Hepatocyte (in vitro differentiated cells): ENCODE data around the gene ACTRT3.

Experiments
- CTCF ChIP-seq: fragments of 200-600 bp; sonication (generic); IDR thresholded peaks from 2 replicates; pipeline ENCODE4 v1.5.1; 2016; ENCODE audit warnings: antibody characterized with exemption, mild to moderate bottlenecking; ENCODE audit not compliant: poor library complexity
- EZH2 ChIP-seq: fragments of 200-600 bp; sonication (generic); IDR thresholded peaks from 2 replicates; pipeline ENCODE4 v1.6.1; 2016; ENCODE audit warnings: antibody characterized with exemption, mild to moderate bottlenecking, borderline replicate concordance
- EZH2phosphoT487 ChIP-seq: fragments of 200-600 bp; sonication (generic); IDR thresholded peaks from one replicate; pipeline ENCODE4 v1.6.1; 2018; ENCODE audit warnings: antibody characterized with exemption, mild to moderate bottlenecking, low read depth, moderate library complexity; ENCODE audit not compliant: unreplicated experiment, severe bottlenecking

- TF ChIP-seq CTCF (no peak), EZH2phosphoT487 (no peak), EZH2 (no peak)
Measured at GRCh38 chr3:169772305-169772896, 3.0 kb upstream of the ACTRT3 start.
